NCI-H82 treated with DMSO at 0.1 percent for 48 hours (cell line): ENCODE data around the gene FUT8.
A peak's percentile ranks its signal among the peaks of the same experiment; 100 is the strongest.
"Not testable (repeated sequence)": the region's sequence is repeated elsewhere in the genome, so short reads cannot be mapped to it uniquely, and the experiment has no call there.

Source experiments
- DNase-seq: peaks from one replicate; lab custom pipeline; 2025; ENCODE audit not compliant: unreplicated experiment; lab: John Stamatoyannopoulos, UW

FUT8 gene

DNA sequence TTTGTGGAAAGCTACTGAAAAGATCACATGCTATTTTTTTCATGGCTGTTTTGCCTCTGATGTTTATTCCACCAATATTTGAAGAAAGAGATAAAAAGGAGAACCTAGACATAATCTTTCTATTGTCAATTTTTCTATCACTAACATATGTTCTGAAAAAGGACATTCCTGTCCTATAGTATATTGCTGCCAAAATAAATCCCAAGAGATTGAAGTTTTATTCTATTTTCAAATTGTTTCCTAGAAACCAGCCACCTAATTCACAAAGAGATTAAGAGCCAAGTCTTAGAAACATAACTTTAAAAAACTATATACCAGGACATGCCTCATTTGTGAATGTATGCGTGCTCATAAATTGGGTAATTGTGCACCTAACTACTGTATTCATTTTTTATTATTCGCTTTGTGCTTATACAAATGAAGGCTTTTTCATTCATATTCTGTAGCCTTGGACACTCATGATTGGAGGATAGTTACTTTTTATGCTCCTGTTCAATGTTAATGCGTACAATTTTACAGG, 200.7 kb downstream of the FUT8 start:
- no peak for DNase-seq

DNA sequence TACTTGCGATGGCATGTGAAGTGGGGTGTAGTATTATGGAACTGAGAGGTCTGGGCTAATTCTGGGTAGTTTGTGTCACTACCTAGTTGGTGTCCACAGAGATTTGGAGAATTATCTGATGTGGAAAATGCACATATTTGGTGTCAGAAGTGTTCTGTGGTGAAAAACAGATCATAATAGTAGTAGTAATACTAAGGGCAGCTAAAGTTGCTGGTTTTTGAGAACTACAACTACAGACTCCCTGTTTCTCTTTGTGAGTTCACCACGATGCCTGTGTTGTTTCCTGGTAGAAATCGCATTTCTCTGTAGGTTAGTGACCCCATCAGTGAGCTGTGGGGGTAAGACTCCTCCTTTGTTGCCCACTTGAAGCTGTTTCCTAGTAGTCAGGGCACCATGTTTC, 206.5 kb downstream of the FUT8 start:
- no peak for DNase-seq

DNA sequence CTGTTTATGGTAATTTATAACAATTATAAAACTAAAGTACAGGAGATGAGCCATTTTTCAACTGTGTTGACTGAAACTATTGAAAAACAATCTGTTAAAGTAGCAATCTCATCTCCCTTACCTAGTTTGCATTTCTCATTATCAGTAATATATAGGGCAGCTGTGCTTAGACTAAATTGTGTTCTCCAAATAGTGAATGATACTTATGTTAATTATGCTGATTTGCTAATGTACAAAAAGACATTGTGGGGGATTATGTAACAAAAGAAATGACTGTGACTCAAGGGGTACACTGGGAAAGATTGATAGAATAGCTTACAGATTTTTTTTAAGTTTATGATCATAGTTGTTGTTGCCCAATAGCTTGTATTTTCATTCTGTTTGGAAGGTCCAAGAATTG, 207.7 kb downstream of the FUT8 start:
- no peak for DNase-seq

- no peak for DNase-seq
Measured at GRCh38 chr14:65622703-65623102, 210.2 kb downstream of the FUT8 start.

GRCh38 chr14:65623759-65624158, 211.2 kb downstream of the FUT8 start:
- DNase-seq = no peak

GRCh38 chr14:65627315-65627714, 214.8 kb downstream of the FUT8 start:
- no peak for DNase-seq

- DNase-seq = no peak
Measured at GRCh38 chr14:65628664-65629063, 216.1 kb downstream of the FUT8 start.

DNA sequence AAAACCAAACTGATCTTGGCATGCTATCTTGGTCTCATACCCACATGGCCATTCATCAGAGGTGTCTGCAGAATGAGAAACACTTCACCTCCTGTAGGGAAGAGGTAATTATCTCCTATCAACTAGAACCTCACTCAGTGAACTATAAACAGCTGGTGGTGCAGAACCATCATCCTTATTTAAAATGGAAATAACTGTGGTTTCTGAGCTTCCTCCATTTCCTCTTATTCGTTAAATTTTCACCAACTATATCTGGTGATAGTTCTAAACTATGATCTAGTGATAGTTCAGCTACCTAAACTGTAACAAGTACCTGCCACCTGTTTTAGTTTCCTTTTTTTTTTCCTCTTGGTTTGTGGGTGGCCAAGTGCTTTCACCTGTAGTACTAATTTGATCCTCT, 218.5 kb downstream of the FUT8 start:
- DNase-seq = no peak

DNA sequence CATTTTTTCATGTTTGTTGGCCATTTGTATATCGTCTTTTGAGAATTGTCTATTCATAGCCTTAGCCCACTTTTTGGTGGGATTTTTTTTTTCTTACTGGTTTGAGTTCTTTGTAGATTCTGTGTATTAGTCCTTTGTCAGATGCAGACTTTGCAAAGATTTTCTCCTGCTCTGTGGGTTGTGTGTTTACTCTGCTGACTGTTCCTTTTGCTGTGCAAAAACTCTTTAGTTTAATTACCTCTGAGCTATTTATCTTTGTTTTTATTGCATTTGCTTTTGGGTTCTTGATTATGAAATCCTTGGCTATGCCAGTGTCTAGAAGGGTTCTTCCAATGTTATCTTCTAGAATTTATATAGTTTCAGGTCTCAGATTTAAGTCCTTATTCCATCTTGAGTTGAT, 220.0 kb downstream of the FUT8 start:
- DNase-seq = no peak

GRCh38 chr14:65633666-65634065, 221.1 kb downstream of the FUT8 start:
- not testable (repeated sequence) for DNase-seq

DNA sequence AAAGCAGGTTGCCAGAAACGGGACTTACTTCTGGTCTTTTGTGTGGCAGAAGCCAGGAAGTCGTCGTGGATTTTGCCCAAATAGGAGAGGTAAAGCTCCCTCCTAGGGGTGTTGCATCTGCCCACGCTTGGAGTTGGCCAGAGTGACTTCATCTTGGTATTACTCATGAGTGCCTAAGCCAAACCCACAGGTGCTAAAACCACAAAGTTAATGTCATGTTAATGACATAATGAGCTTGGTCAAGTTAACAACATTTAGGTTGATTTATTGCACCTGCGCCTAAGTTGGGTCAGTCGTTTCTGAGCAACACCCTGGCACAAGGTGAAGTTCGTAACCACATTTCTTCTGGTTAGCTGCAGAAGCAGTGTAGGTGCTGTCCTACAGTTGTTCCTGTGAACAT, 225.2 kb downstream of the FUT8 start:
- DNase-seq = peak; percentile 4

GRCh38 chr14:65639216-65639615, 226.7 kb downstream of the FUT8 start:
- DNase-seq = no peak

DNA sequence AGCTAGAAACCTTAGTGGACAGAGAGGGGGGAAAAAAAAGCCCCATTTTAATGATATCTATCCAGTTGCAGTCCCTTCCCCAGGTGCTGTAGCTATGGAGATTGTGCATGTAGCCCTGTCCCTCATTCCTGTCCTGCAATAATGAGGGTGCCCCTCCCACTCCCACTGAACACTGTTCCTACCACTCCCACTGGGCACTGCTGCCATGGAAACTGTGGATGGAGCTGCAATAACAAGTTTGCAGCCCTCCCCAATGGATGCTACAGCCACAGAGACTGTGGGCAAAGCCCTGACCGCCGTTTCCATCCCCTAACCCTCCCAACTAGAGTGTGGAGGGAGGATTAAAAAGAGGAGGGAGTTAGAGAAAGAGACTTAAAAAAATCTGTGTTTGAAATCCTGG, 238.3 kb downstream of the FUT8 start:
- DNase-seq = no peak

- no peak for DNase-seq
Measured at GRCh38 chr14:65656554-65656953, 244.0 kb downstream of the FUT8 start.

DNA sequence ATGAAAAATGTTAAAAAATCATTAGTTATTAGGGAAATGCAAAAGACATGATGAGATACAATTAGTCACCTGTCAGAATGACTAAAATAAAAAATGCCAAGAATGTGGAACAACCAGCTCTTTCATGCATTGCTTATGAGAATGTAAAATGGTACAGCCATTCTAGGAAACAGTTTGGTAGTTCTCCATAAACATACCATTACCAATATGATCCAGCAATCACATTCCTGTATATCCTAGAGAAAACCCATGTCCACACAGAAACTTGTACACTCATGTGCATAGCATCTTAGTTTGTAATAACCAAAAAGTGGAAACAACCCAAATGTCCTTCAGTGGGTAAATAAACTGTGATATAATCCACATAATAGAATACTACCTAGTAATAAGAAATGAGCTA, 245.7 kb downstream of the FUT8 start:
- DNase-seq = no peak

- no peak for DNase-seq
Measured at GRCh38 chr14:65661865-65662264, 249.3 kb downstream of the FUT8 start.

DNA sequence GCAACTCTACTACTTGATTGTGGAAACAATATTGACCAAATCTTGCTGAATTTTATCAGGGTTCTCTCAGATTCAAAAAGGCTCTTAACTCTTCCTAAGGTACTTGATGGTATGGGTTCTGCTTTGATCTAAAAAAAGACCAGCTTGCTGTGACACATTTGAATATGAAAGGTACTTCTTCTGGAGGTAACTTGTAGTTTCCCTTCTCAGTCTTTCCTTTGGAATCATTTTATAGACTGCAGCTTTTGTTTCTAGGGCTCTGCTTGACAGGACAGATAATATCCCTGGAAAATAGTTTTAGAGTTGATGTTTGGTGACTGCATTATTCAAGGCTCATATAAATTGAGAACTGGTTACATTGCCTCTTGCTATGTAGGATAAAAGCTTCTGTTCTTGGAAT, 251.9 kb downstream of the FUT8 start:
- no peak for DNase-seq

- DNase-seq = no peak
Measured at GRCh38 chr14:65676361-65677014, 264.0 kb downstream of the FUT8 start.

DNA sequence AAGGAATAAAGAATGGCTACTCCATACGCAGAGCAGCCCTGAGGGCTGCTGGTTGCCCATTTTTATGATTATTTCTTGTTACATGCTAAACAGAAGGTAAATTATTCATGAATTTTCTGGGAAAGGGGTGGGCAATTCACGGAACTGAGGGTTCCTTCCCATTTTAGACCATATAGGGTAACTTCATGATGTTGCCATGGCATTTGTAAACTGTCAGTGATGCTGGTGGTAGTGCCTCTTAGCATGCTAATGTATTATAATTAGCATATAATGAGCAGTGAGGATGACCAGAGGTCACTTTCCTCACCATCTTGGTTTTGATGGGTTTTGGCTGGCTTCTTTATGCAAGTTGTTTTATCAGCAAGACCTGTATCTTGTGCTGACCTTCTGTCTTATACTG, 273.0 kb downstream of the FUT8 start:
- no peak for DNase-seq

DNA sequence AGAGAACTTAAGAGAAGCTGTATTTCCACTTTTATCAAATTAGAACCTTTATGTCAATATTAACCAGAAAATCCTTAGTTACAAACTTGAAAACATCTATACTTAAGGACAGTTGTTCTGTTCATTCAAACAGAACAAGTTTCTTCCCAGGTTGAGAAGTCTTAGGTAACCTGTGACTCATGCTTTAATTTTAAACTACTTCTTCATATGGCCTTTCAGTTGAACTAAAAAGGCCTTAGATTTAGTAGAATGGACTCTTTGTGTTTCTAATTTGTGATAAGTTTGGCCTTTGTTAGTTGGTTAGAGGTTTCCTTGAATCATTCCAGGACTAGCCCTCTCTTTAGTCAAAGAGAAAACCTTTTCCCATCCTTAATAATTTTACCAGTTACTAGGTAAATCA, 274.2 kb downstream of the FUT8 start:
- no peak for DNase-seq

GRCh38 chr14:65689070-65689469, 276.5 kb downstream of the FUT8 start:
- DNase-seq = no peak

DNA sequence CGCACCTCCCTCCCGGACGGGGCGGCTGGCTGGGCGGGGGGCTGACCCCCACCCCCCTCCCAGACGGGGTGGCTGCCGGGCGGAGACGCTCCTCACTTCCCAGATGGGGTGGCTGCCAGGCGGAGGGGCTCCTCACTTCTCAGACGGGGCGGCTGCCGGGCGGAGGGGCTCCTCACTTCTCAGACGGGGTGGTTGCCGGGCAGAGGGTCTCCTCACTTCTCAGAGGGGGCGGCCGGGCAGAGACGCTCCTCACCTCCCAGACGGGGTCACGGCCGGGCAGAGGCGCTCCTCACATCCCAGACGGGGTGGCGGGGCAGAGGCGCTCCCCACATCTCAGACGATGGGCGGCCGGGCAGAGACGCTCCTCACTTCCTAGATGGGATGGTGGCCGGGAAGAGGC, 280.0 kb downstream of the FUT8 start:
- DNase-seq = not testable (repeated sequence)

GRCh38 chr14:65696801-65697200, 284.3 kb downstream of the FUT8 start:
- no peak for DNase-seq
